GM23338 (cell line): Measurements from ENCODE around the gene POU3F3. TPM values are rescaled to one million over a fixed set of nuclear protein-coding genes. Genes with fewer than 3 reads are reported as not detected.

ENCODE experiments used
- ATAC-seq: fragments of 200-7000 bp; cut with Tn5 transposase; 3 replicates; pipeline ENCODE4 v1.9.1; 2020
- DNase-seq: peaks from one replicate; pipeline ENCODE4 v3.0.0-alpha.2; 2015; ENCODE audit warnings: low spot score
- H2AFZ ChIP-seq: fragments of 200-600 bp; sonication (generic); 2 replicates; pipeline ENCODE4 v1.8.0; 2016; ENCODE audit warnings: antibody characterized with exemption, mild to moderate bottlenecking, moderate library complexity
- H3F3A ChIP-seq: fragments of 200-600 bp; sonication (generic); replicated peaks from 2 replicates; pipeline ENCODE4 v1.8.0; 2017; ENCODE audit warnings: antibody characterized with exemption, mixed run types, low read depth
- H3K27ac ChIP-seq: fragments of 200-600 bp; sonication (generic); 2 replicates; pipeline ENCODE4 v1.6.1; 2016; ENCODE audit warnings: low read depth
- H3K27me3 ChIP-seq: fragments of 200-600 bp; sonication (generic); 2 replicates; pipeline ENCODE4 v1.8.0; 2016; ENCODE audit warnings: mild to moderate bottlenecking, mixed run types, moderate library complexity; ENCODE audit not compliant: insufficient read depth
- H3K36me3 ChIP-seq: fragments of 200-600 bp; sonication (generic); 2 replicates; pipeline ENCODE4 v1.8.0; 2016; ENCODE audit warnings: mild to moderate bottlenecking; ENCODE audit not compliant: insufficient read depth
- H3K4me1 ChIP-seq: fragments of 200-600 bp; sonication (generic); 2 replicates; pipeline ENCODE4 v1.8.0; 2016; ENCODE audit warnings: mild to moderate bottlenecking, moderate library complexity; ENCODE audit not compliant: insufficient read depth
- H3K4me2 ChIP-seq: fragments of 200-600 bp; sonication (generic); 2 replicates; pipeline ENCODE4 v1.7.1; 2017; ENCODE audit warnings: mixed run types
- H3K4me3 ChIP-seq: fragments of 200-600 bp; sonication (generic); 2 replicates; pipeline ENCODE4 v1.6.1; 2016; ENCODE audit warnings: mixed run types
- H3K79me2 ChIP-seq: fragments of 200-600 bp; sonication (generic); replicated peaks from 2 replicates; pipeline ENCODE4 v1.8.0; 2017; ENCODE audit warnings: mild to moderate bottlenecking; ENCODE audit not compliant: insufficient read depth
- H3K9me2 ChIP-seq: fragments of 200-600 bp; sonication (generic); 2 replicates; pipeline ENCODE4 v1.8.0; 2017; ENCODE audit not compliant: insufficient read depth
- H4K20me1 ChIP-seq: fragments of 200-600 bp; sonication (generic); replicated peaks from 2 replicates; pipeline ENCODE4 v1.8.0; 2017; ENCODE audit warnings: mild to moderate bottlenecking; ENCODE audit not compliant: insufficient read depth
- H3K27ac Mint-ChIP-seq: 2 replicates; pipeline ENCODE4 v1.8.0; 2020; ENCODE audit warnings: inconsistent platforms, mild to moderate bottlenecking, moderate library complexity, mixed read lengths
- H3K27me3 Mint-ChIP-seq: 3 replicates; pipeline ENCODE4 v1.8.0; 2022; ENCODE audit warnings: low read depth, mild to moderate bottlenecking, moderate library complexity, mixed read lengths, inconsistent platforms; ENCODE audit not compliant: insufficient read depth, poor library complexity
- H3K36me3 Mint-ChIP-seq: 3 replicates; pipeline ENCODE4 v1.8.0; 2021; ENCODE audit warnings: low read depth, mild to moderate bottlenecking, inconsistent platforms, moderate library complexity, mixed read lengths
- H3K4me1 Mint-ChIP-seq: 3 replicates; pipeline ENCODE4 v1.8.0; 2020; ENCODE audit warnings: mild to moderate bottlenecking, inconsistent platforms, mixed read lengths
- H3K4me3 Mint-ChIP-seq: 3 replicates; pipeline ENCODE4 v1.8.0; 2021; ENCODE audit warnings: moderate library complexity, mild to moderate bottlenecking, inconsistent platforms, mixed read lengths
- H3K9me3 Mint-ChIP-seq: 3 replicates; pipeline ENCODE4 v1.8.0; 2020; ENCODE audit warnings: moderate library complexity, mild to moderate bottlenecking, inconsistent platforms, mixed read lengths
- EZH2 ChIP-seq: fragments of 200-600 bp; sonication (generic); IDR thresholded peaks from one replicate; pipeline ENCODE4 v1.8.0; 2017; ENCODE audit warnings: antibody characterized with exemption, mild to moderate bottlenecking, low read depth; ENCODE audit not compliant: unreplicated experiment
- EZH2phosphoT487 ChIP-seq: fragments of 200-600 bp; sonication (generic); IDR thresholded peaks from one replicate; pipeline ENCODE4 v1.8.1; 2018; ENCODE audit warnings: antibody characterized with exemption; ENCODE audit not compliant: unreplicated experiment
- NANOG ChIP-seq: IDR thresholded peaks from 2 replicates; pipeline ENCODE4 v1.6.1; 2016; ENCODE audit warnings: antibody characterized with exemption, borderline replicate concordance
- ZNF114 ChIP-seq: fragments of 250-450 bp; sonication (Bioruptor Pico); IDR thresholded peaks from 2 replicates; pipeline ENCODE4 v1.5.0; 2020; ENCODE audit warnings: mild to moderate bottlenecking, moderate library complexity
- ZNF331 ChIP-seq: fragments of 250-450 bp; sonication (Bioruptor Pico); IDR thresholded peaks from 2 replicates; pipeline ENCODE4 v1.5.0; 2020; ENCODE audit warnings: low read depth, mild to moderate bottlenecking, moderate library complexity
- polyA plus RNA-seq: library from polyadenylated mRNA; unstranded; fragments of >200 nt; fragmentation: Nextera tagmentation; extraction: Ambion mirVana; gene quantifications from 2 replicates; pipeline ENCODE4 v1.2.1, GENCODE V29; 2016
- total RNA-seq: library from RNA; depleted of rRNA; stranded (reverse); fragments of >200 nt; shearing (Covaris generic); gene quantifications from 2 replicates; pipeline ENCODE4 v1.2.3, GENCODE V29; 2014
- TF ChIP-seq, protein P1 (sequence below), 2 experiments: fragments of 200-600 bp in 1 of 2; sonication (generic) in 1 of 2; conservative IDR thresholded peaks; 2 replicates each; pipeline versions ENCODE4 v1.5.1 to v1.6.1; 2016 to 2017; ENCODE audit warnings: antibody characterized with exemption in 2 of 2, low read depth in 2 of 2, mild to moderate bottlenecking in 2 of 2, moderate library complexity in 1 of 2
- TF ChIP-seq, protein P2 (sequence below): IDR thresholded peaks from one replicate; pipeline ENCODE4 v1.6.1; 2018; ENCODE audit warnings: antibody characterized with exemption; ENCODE audit not compliant: unreplicated experiment
- TF ChIP-seq, protein P3 (sequence below): IDR thresholded peaks from 2 replicates; pipeline ENCODE4 v1.6.1; 2016; ENCODE audit warnings: antibody characterized with exemption

Gene POU3F3
- total and polyA plus RNA-seq, 2 experiments from 2014 or later = 0.06 to 0.24 TPM

DNA sequence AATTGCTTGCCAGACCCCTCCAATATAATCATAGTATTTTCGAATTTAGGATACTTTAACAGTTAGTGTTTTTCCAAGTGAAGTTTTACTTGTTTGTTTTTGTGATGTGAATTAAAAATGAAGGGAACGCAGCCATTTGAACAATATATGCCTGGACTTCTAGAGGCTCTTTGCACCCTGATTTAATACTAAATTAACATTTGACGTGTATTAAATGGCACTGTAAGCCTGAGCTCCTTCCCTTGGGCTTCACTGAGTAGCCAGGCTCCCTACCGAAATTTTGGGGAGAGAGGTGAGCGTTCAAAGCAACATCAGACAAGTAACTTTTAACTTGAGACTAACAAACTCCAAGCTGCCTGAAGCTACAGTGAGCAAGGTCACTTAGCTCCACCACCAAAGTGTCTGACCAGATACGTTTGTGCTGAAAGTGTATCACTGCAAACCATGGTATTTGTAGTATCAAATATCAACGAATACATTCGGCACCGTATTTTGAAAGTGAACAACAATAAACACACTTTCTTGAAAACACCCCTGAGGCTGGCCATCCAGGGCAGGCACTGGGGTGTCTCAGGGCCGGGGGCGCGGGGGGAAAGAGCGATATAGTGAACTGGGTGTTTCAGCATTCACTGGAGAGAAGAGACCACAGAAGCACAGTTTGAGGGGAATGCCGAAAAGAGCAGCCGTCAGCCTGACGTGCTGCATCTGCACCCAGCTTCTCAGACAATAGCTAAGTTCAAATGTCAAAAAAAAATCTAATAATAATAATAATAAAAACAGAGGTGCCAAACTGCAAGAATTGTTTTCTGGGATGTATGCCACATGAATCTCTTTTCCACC lies 7.7 kb upstream of the POU3F3 start:
- H3K9me2 ChIP-seq = no peaks in the 10 kb centered on the region
- no peaks in the 10 kb centered on the region; the same call in none of the 2 replicates for H4K20me1 ChIP-seq
- no peaks in the 10 kb centered on the region; the same call in 2 of the 3 replicates for H3K36me3 Mint-ChIP-seq
- peaks cover 6% of the 10 kb centered on the region; the same call in 1 of the 2 replicates for H3F3A ChIP-seq
- H3K4me1 Mint-ChIP-seq = peaks cover 66% of the 10 kb centered on the region
- no peak overlapping the region for H3K27ac ChIP-seq
- H3K4me3 ChIP-seq = peak overlapping the region; percentile 58
- peaks cover 100% of the 10 kb centered on the region for H3K27me3 ChIP-seq
- DNase-seq = no peak
- peaks cover 62% of the 10 kb centered on the region for H3K4me1 ChIP-seq
- no peaks in the 10 kb centered on the region for H3K79me2 ChIP-seq
- peak overlapping the region; percentile 84 for H3K4me2 ChIP-seq
- no peak overlapping the region for H3K27ac Mint-ChIP-seq
- H3K27me3 Mint-ChIP-seq = peaks cover 93% of the 10 kb centered on the region
- ATAC-seq = no peak
- H3K9me3 Mint-ChIP-seq = no peaks in the 10 kb centered on the region; the same call in 2 of the 3 replicates
- no peaks in the 10 kb centered on the region for H3K36me3 ChIP-seq
- no peak overlapping the region for H2AFZ ChIP-seq
- TF ChIP-seq NANOG (no peak), ZNF114 (CRISPR knock-in tag) (no peak), ZNF331 (CRISPR knock-in tag) (no peak), EZH2 (peak; percentile 51), EZH2phosphoT487 (no peak)
- TF ChIP-seq, protein P1, sequence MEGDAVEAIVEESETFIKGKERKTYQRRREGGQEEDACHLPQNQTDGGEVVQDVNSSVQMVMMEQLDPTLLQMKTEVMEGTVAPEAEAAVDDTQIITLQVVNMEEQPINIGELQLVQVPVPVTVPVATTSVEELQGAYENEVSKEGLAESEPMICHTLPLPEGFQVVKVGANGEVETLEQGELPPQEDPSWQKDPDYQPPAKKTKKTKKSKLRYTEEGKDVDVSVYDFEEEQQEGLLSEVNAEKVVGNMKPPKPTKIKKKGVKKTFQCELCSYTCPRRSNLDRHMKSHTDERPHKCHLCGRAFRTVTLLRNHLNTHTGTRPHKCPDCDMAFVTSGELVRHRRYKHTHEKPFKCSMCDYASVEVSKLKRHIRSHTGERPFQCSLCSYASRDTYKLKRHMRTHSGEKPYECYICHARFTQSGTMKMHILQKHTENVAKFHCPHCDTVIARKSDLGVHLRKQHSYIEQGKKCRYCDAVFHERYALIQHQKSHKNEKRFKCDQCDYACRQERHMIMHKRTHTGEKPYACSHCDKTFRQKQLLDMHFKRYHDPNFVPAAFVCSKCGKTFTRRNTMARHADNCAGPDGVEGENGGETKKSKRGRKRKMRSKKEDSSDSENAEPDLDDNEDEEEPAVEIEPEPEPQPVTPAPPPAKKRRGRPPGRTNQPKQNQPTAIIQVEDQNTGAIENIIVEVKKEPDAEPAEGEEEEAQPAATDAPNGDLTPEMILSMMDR (conservative IDR thresholded peaks at IDR 0.05; ENCODE audit: low read depth in 2 of 2) = no peak
- TF ChIP-seq, protein P2, sequence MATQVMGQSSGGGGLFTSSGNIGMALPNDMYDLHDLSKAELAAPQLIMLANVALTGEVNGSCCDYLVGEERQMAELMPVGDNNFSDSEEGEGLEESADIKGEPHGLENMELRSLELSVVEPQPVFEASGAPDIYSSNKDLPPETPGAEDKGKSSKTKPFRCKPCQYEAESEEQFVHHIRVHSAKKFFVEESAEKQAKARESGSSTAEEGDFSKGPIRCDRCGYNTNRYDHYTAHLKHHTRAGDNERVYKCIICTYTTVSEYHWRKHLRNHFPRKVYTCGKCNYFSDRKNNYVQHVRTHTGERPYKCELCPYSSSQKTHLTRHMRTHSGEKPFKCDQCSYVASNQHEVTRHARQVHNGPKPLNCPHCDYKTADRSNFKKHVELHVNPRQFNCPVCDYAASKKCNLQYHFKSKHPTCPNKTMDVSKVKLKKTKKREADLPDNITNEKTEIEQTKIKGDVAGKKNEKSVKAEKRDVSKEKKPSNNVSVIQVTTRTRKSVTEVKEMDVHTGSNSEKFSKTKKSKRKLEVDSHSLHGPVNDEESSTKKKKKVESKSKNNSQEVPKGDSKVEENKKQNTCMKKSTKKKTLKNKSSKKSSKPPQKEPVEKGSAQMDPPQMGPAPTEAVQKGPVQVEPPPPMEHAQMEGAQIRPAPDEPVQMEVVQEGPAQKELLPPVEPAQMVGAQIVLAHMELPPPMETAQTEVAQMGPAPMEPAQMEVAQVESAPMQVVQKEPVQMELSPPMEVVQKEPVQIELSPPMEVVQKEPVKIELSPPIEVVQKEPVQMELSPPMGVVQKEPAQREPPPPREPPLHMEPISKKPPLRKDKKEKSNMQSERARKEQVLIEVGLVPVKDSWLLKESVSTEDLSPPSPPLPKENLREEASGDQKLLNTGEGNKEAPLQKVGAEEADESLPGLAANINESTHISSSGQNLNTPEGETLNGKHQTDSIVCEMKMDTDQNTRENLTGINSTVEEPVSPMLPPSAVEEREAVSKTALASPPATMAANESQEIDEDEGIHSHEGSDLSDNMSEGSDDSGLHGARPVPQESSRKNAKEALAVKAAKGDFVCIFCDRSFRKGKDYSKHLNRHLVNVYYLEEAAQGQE = no peak
- TF ChIP-seq, protein P3, sequence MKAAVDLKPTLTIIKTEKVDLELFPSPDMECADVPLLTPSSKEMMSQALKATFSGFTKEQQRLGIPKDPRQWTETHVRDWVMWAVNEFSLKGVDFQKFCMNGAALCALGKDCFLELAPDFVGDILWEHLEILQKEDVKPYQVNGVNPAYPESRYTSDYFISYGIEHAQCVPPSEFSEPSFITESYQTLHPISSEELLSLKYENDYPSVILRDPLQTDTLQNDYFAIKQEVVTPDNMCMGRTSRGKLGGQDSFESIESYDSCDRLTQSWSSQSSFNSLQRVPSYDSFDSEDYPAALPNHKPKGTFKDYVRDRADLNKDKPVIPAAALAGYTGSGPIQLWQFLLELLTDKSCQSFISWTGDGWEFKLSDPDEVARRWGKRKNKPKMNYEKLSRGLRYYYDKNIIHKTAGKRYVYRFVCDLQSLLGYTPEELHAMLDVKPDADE = no peak
- peak overlapping the region; percentile 74 for H3K4me3 Mint-ChIP-seq
